Esophagus squamous epithelium (tissue), 4 donors: ENCODE data around the gene RAP1B.

Source experiments
- POLR2A ChIP-seq, 4 donors: fragments of 450-650 bp; IDR thresholded peaks; one replicate each; pipeline ENCODE4 v1.6.1; 2017; ENCODE audit warnings: antibody characterized with exemption in 4 of 4, mild to moderate bottlenecking in 4 of 4, moderate library complexity in 3 of 4
- TF ChIP-seq, protein P1 (sequence below), 6 experiments: fragments of 450-650 bp in 4 of 6; fragments of 200-600 bp in 2 of 6; sonication (generic) in 2 of 6; IDR thresholded peaks; one replicate each; pipeline ENCODE4 v1.5.1; 2016 to 2019; ENCODE audit warnings: antibody characterized with exemption in 6 of 6, mild to moderate bottlenecking in 4 of 6, moderate library complexity in 4 of 6

DNA sequence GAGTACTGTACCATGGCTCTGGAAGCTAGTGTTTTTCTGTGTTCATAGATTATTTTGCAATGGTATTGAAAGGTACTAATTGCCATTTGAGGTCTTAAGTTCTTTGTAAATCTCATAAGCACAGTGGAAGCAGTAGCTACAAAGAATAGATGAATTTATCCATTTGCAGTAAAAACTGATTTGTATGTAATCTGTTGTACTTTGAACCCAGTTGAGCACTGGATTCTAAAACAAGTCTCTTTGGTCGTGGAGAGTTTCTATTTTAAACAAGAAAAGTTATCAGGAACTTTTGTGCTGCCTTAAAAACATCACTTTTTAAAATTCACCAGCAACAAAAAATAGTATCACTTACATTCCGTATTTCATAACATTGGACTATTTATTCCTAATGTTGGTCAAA, 4.1 kb downstream of the RAP1B start:
- TF ChIP-seq, protein P1, sequence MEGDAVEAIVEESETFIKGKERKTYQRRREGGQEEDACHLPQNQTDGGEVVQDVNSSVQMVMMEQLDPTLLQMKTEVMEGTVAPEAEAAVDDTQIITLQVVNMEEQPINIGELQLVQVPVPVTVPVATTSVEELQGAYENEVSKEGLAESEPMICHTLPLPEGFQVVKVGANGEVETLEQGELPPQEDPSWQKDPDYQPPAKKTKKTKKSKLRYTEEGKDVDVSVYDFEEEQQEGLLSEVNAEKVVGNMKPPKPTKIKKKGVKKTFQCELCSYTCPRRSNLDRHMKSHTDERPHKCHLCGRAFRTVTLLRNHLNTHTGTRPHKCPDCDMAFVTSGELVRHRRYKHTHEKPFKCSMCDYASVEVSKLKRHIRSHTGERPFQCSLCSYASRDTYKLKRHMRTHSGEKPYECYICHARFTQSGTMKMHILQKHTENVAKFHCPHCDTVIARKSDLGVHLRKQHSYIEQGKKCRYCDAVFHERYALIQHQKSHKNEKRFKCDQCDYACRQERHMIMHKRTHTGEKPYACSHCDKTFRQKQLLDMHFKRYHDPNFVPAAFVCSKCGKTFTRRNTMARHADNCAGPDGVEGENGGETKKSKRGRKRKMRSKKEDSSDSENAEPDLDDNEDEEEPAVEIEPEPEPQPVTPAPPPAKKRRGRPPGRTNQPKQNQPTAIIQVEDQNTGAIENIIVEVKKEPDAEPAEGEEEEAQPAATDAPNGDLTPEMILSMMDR (IDR thresholded peaks at IDR 0.05) = no peak
- TF ChIP-seq POLR2A (IDR thresholded peaks at IDR 0.05) = no peak
